ENCODE results near the gene IQSEC3.

The IQSEC3 gene

DNA sequence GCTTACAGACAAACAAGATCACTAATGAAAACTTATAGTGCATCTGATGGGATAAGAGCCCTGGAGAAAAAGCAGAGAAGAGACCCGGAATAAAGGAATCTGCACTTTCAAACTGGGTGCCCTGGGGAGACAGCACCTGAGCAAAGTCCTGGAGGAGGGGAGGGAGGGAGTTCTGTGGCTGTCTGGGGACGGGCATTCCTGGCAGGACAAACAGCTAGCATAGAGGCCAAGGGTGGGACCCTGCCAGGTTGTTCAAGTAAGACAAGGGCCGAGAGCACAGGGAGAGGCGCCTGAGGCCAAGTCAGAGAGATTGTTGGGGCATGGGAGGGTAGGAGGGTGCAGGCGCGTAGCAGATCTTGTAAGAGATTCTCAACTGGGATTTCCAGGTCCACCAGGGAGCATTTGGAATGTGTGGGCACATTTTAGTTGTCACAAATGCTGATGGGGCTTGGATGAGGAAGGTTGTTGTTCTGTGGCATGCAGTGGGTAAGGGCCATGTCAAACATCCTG lies 14.2 kb downstream of the IQSEC3 start:
- no peak for DNase-seq

- DNase-seq, result no peak
Observed at GRCh38 chr12:82740-83139, 16.2 kb downstream of the IQSEC3 start.

DNA sequence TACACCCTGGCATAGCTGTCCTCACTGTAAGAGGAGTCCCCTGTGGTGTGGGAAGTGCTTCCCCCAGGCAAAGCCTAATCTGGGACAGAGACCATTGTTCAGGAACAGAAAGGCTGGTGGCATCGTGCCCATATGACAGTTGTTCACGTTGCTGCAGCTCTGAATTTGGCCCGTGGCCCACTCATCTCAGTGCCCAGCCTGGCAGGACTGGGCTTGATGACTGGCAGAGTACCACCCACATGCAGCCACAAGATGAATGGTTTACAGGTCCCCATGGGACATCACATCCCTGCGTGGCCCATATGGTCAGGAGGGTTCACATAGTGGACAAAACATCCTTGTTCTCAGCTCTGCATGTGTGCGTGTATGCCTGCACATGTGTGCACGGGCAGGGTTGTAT lies 17.5 kb downstream of the IQSEC3 start:
- DNase-seq, result no peak

DNA sequence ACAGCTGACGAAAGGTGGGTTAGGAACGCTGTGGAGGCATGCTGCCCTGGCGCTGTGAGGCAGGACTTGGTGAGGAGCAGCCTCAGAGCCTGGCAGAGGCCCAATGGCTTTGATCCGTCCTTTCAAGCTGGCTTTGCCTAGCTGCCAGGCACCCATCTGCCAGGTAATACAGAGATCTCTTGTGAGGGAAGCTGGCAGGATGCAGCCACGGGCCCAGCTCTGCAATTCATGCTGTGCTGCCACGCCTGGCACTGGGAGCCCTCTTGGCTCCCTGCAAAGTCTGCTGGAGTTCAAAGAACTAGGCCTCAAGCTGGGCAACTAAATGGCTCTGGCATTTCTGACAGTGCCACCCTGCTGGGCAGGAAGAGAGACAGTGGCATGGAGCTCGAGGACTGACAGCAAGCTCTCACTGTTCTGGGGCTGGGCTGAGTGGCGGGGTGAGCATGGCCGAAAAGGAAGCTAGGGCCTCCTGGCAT lies 18.7 kb downstream of the IQSEC3 start:
- no peak for DNase-seq

- DNase-seq, result peak; percentile 6
Observed at GRCh38 chr12:87315-87714, 20.7 kb downstream of the IQSEC3 start.

DNA sequence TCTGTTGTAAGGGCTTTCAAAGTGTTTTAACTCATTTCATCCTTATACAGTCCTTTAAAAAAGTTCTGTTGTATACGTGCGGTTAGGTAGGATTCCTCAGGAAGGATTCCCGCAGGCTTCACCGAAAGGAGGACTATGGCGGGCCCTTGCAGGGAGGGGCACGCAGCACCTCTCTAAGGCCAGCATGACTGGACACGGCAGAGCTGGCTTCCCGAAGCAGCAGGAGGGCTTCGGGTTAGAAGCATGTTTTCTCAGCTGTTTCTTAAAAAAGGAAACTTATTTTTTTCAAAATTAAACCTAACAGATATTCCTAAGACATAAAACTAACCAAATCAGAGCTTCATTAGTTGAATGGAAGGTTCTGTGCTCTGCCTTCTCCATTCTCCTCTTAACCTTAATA lies 21.3 kb downstream of the IQSEC3 start:
- DNase-seq, result no peak

DNA sequence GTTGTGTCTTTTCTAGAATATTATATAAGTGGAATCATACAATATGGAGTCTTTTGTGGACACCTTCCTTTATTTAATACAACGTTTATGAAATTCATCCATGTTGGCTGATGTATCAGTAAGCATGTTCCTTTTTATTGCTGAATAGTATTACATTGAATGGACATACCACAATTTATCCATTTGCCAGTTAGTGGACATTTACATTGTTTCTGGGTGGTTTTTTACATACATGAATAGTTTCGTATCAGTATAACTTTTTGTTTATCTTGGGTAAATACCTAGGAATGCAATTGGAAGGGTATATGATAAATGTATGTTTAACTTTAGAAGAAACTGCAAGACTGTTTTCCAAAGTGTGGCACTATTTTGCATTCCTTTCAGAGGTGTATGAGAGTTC lies 23.1 kb downstream of the IQSEC3 start:
- no peak for DNase-seq

- no peak for DNase-seq
Observed at GRCh38 chr12:91213-91612, 24.6 kb downstream of the IQSEC3 start.

- no peak for DNase-seq
Observed at GRCh38 chr12:93266-94005, 26.9 kb downstream of the IQSEC3 start.

GRCh38 chr12:96543-96942 lies 30.0 kb downstream of the IQSEC3 start:
- DNase-seq, result no peak

DNA sequence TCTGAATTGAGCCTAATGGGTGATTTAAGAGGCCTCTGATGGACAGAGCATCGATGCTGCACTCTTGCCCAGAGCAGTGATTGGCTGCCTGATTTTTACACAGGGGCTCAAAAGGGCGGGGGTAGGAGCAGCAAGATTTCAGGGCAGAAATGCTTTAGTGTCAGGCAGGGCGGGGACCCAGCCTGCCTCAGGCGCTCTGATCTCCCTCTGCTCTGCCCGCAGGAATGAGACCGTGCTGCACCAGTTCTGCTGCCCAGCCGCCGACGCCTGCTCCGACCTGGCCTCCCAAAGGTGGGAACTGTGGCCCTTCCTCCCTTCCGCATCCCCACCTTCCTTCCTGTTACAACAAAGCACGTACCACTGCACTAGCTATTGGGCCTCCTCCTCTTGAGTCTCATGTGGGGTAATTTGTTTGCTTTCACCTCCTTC lies 32.4 kb downstream of the IQSEC3 start:
- DNase-seq, result no peak

DNA sequence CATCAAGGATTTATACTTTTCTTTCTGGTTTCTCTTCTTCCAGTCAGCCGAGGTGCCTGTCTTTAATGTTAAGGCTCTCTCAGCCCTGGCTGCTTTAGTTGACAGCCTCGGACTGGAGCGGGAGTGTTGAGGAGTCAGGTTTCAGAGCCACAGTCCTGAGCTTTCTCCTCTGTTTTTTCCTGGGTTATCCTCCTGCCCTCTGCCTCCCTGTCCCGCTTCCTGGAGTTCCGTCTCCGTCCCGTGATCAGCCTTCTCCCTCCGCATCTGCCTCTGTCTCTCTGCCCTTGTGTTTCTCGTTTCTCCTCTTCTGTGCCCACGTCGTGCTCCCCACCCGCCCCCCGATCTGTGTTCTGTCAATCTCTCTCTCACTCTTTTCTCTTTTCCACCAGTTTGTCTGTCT lies 33.0 kb downstream of the IQSEC3 start:
- DNase-seq, result no peak

- DNase-seq, result peak; percentile 58
Observed at GRCh38 chr12:101969-102878, 35.7 kb downstream of the IQSEC3 start.

- no peak for DNase-seq
Observed at GRCh38 chr12:102879-103168, 36.3 kb downstream of the IQSEC3 start.

DNA sequence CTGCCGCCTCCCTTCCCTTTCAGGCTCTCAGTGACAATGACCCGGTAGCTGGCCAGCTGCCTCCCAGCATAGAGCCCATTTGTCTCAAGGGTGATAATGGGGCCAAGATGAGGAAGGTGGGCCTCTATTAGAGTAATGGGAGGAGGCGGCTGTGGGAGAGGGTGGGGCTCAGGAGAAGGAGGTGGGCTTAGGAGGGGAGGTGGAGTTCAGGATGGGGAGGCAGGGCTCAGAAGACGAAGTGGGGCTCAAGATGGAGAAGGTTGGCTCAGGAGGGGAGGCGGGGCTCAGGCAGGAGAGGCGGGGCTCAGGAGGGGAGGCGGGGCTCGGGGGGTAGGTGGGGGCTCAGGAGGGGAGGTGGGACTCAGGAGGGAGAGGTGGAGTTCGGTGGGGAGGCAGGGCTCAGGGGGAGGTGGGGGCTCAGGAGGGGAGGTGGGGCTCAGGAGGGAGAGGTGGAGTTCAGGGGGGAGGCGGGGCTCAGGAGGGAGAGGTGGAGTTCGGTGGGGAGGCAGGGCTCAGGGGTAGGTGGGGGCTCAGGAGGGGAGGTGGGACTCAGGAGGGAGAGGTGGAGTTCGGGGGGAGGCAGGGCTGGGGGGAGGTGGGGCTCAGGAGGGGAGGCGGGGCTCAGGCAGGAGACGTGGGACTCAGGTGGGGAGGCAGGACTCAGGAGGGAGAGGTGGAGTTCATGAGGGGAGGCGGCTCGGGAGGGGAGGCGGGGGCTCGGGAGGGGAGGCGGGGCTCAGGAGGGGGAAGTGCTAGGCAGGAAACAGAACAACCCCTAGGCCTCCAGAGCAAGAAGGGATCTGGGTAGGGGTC lies 36.8 kb downstream of the IQSEC3 start:
- peak; percentile 64 for DNase-seq

DNA sequence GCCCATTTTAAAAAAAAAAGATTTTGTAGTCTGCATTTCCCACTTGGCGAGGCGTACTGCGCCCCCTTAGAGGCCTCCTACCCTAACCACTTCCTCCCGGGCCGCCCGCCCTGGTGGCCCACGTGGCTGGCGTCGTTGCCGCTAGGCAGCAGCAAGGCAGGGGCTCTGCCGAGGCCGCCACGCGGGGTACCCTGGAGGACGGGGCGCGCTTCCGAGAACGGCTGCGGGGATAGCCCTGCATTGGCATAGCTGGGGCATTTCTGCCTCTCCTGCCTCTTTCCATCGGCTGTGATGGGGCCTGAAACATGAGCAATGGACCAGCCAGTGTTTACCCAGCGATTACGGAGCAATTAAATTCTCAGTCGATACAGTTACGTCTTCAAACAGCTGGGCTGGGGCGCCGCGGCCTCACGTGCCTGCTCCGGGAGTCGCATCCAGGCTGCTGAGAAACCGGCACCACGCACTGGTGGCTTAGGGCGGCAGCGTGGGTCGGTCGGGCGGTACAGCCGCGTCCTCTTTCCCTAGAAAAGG lies 38.0 kb downstream of the IQSEC3 start:
- DNase-seq, result no peak

GRCh38 chr12:105696-106095 lies 39.1 kb downstream of the IQSEC3 start:
- DNase-seq, result no peak

DNA sequence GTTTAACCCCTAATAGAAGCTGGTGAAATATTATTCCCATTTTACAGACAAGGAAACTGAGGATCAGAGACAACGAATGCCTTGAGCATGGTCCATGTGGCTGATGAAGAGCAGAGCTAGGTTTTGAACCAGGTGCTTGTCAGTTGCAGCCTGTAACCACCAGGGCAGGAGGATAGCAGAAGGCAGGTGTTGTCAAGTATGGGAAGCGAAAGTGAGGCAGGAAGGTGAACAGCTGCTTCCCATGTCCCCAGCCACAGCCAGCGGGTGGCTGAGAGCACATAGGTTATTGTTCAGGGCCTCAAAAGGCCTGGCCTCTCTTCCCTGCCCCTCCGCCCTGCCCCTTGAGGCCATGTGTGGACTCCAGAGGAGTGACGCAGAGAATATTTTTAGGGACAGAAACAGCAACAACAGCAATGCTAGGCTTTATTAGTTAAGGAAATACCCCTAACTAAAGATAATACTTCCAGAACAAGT lies 39.6 kb downstream of the IQSEC3 start:
- no peak for DNase-seq

DNA sequence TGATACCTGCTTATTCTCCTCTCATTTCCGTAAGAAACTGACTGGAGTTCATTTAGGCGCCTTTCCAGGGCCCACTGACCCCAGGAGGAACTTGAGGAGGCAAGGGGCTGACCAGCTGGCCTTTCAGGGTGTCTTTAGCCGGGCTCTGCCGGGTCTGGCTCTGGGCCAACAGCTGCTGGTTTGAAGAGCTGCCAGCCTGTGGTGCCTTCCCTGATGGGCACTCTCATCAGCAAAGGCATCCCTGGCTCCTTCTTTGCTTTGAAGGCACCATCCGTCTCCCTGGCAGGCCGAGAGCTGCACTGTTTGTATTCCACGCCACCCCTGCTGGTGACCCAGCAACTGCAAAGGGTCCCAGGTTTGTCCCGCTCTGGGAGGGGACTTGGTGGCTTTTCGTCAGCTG lies 42.0 kb downstream of the IQSEC3 start:
- no peak for DNase-seq

DNA sequence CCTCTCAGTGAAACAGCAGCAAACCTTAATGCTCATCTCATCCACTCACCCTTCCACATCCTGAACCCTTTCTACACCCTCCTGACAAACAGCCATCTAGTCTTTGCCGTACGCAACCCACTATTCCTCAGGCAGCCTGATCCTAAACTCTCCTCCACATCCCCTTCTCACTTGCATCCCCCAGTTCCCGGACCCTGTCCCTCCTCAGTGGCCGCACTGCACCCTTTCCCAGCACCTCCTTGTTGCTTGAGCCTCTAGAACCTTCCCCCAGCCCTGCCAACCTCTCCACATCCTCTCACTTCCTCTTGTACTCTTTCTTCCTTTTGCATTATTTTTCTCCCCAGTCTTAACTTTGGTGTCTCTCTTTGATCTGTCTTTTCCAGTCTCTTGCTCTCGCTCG lies 42.9 kb downstream of the IQSEC3 start:
- DNase-seq, result no peak

GRCh38 chr12:109872-110271 lies 43.3 kb downstream of the IQSEC3 start:
- peak; percentile 53 for DNase-seq

GRCh38 chr12:111699-112493 lies 45.3 kb downstream of the IQSEC3 start:
- DNase-seq, result peak; percentile 23

Data from OCI-M1 (cell line).